Daoy (cell line): ENCODE measurements around the gene FAM171A1. TPM values are rescaled to one million over a fixed set of nuclear protein-coding genes. Genes with fewer than 3 reads are reported as not detected.
"Not testable (repeated sequence)": the region's sequence is repeated elsewhere in the genome, so short reads cannot be mapped to it uniquely, and the experiment has no call there.

ENCODE experiments used
- DNase-seq: peaks from one replicate; pipeline ENCODE4 v3.0.0-alpha.2; 2015; ENCODE audit warnings: low read depth
- total RNA-seq: library from RNA; depleted of rRNA; stranded (reverse); fragments of >200 nt; shearing (Covaris generic); gene quantifications from 2 replicates; pipeline ENCODE4 v1.2.3, GENCODE V29; 2014

FAM171A1 gene
- total RNA-seq, 1 experiment from 2014 or later, result 20.6 TPM

DNA sequence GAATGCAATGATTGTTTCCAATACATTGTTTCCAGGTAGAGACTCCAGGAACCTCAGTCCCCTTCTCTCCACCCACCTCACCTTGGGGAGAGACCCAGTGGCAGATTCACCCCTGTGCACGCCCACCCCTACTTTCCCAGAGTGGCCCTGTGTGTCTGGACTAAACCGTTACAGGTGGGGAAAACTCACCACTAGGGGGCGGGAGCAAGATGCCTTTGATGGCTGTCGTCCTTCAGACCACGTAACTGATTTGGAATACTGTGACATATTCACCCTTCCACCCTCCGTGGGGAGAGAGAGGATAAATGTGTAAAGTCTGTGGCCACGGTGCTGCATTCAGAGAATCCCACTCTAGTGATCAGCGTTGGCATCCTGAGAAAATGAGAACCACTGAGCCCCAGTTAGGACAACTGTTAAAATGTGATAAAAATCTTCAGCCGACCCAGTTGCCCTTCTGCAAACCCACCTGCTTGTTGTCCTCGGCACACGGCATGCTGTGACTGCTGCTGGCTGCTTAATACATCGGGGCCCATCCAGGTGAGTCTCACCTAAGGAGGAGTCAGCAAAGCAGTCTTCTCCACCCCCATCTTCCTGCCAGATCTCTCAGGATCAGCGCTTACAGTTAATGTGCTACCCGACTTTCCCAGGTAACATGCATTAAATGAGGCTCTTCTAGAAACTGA lies 161.1 kb downstream of the FAM171A1 start:
- peak; percentile 69 for DNase-seq

DNA sequence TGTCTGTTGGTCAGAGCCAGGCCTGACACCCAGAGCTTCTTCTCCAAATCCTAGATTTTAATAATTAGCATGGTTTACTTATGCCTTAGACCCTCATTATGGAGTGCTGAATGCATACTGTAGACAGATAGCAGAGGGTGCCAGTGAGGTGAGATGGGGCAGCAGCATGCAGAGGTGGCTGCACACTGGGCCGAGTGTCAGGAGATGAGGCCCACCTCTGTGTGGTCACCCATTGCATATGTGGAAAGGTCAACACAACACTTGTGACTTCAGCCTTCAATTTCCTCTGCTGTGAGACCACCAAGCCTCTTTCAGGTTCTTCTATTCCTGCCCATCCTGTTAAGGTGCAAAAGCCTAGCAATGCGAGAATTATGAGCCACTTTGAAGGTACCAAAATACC lies 162.9 kb downstream of the FAM171A1 start:
- no peak for DNase-seq

DNA sequence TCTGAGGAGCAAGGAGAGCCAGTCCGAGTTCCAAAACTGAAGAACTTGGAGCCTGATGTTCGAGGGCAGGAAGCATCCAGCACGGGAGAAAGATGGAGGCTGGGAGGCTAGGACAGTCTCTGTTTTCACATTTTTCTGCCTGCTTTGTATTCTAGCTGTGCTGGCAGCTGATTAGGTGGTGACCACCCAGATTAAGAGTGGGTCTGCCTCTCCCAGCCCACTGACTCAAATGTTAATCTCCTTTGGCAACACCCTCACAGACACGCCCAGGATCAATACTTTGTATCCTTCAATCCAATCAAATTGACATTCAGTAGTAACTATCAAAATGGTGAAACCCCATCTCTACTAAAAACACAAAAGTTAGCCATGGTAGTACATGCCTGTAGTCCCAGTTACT lies 163.7 kb downstream of the FAM171A1 start:
- not testable (repeated sequence) for DNase-seq

DNA sequence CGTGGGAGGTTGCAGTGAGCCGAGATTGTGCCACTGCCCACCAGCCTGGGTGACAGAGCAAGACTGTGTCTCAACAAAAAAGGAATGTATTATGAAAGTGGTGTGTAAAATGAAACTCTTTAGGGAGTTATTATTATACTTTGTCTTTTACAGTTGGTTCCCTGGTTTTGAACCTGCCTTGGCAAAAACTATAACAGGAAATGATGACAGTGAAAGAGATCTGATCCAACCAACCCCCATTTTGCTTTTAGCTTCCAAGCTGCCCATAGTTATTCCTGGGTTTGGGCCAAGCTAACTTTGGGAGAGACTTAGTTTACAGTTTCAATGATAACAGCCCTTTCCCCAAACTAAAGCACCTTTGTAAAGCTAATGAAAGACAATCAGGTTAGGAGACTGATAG lies 168.4 kb downstream of the FAM171A1 start:
- DNase-seq, result no peak

DNA sequence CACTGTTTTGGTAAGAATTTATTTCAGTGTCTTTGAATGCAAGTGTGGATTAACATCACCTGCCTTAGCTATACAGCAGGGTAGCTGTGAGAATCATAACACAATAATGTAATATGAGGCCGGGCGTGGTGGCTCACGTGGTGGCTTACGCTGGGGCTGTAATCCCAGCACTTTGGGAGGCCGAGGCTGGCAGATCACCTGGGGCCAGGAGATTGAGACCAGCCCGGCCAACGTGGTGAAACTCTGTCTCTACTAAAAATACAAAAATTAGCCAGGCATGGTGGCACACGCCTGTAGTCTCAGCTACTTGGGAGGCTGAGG lies 168.8 kb downstream of the FAM171A1 start:
- DNase-seq, result not testable (repeated sequence)

DNA sequence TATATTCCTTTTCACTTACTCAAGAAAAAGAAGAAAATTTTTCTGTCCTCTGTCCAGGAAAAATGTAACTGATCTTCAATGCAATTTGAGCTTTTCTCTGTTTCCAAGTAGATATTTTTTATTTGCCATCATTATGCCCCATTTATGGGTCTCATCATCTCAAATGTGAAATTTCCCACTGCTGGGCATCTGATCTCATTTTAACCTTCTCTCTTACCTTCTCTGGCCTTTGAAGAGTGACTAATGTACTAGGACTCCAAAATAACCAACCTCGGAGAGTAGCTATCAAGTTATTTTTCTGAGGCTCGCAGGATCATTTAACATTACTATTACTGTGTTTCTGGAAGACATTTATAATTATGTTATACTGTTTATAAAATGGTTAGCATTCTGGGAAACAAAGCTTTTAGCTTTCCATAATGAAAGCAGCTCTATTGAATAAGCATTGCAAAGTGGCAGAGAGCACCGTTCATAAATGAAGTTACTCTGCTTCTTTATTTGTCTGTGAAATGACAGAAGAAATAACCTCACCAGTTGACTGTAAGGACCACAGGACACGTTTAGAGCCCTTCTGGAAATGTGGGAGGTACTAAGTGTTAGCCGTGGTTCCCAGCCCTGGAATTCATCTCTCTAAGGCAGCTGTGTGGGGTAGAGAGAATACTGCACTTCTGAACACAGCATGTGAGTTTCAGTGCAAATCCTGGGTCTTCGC lies 169.3 kb downstream of the FAM171A1 start:
- DNase-seq, result peak; percentile 56

DNA sequence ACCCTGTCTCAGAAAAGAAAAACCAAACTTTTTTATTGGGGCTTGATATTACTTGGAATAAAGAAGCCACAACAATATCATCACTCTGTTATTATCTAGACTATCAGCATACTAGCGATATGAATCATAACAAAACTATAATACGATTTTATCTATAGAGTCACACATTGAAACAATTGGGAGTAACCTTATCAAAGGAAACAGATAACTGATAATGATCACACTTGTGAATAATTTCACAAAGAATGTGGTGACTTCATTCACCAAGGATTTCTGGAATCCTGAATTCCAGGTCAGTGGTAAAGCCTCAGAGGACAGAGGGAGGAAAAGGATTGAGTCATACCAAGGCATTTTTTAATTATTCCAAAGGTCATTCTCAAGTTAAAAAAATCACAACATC lies 170.5 kb downstream of the FAM171A1 start:
- DNase-seq, result peak; percentile 85

DNA sequence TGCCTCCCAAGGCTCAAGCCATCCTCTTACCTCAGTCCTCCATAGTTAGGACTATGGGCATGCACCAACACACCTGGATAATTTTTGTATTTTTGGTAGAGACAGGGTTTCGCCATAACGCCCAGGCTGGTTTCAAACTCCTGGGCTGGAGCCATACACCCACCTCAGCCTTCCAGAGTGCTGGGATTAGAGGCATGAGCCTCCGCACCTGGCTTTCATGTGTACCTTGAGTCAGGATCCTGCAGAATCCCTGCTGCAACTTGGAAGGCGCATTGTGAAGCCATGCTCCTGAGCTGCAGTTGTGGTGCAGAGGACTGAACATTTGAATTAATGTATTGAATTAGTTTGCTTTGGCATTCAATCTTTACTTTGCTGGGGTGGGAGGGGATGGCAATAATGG lies 173.2 kb downstream of the FAM171A1 start:
- DNase-seq, result no peak

DNA sequence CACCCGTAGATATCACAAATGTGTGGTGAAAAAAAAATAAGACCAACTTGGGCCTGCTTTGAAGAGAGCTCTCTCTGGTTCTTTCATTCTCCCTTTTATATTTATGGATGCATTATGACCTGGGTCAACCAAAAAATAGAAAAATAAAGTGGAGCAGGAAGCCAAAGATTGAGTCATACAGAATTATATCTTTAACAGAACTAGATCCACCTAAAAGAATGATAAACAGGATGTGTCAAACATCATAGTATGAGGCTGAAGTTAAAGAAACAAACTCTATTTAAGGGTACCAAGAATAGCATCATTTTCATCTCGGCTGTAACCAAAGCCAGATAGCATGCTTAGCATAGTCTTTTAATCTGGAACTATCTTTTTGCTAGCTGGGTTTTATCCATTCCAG lies 173.8 kb downstream of the FAM171A1 start:
- DNase-seq, result no peak

DNA sequence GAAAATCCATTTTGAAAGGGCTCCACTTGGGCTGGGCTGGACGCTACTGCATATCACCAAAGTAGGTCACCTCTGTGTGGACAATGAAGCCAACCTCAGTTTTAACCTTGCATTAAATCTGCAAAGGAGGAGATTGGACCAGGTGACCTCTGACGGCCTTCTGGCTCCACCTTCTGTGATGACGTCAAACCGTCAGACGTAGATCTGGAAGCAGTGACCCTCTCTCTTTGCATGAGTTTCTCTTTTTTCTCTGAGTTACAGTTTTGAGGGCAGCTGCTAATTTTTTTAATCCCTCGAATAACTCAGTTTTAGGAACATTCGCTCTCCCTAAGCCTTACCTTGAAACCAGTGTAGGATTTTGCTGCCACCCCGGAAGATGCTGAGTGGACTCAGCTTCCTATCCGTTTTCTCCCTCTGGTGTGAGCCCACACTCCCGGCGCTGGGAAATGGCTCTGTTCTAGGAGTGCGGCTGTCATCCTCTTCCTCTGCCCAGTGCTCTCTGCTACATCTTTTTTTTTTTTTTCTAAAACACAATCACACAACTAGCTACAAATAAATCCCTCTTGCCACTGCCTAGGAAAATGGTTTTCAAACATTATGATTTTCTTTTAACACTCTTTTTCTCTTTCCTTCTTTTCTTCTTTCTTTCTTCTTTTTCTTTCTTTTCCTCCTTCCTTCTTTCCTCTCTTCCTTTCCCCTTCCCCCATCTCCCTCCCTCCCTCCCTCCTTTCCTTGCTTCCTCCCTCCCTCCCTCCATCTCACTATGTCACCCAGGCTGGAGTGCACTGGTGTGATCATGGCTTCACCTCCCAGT lies 174.9 kb downstream of the FAM171A1 start:
- DNase-seq, result no peak

DNA sequence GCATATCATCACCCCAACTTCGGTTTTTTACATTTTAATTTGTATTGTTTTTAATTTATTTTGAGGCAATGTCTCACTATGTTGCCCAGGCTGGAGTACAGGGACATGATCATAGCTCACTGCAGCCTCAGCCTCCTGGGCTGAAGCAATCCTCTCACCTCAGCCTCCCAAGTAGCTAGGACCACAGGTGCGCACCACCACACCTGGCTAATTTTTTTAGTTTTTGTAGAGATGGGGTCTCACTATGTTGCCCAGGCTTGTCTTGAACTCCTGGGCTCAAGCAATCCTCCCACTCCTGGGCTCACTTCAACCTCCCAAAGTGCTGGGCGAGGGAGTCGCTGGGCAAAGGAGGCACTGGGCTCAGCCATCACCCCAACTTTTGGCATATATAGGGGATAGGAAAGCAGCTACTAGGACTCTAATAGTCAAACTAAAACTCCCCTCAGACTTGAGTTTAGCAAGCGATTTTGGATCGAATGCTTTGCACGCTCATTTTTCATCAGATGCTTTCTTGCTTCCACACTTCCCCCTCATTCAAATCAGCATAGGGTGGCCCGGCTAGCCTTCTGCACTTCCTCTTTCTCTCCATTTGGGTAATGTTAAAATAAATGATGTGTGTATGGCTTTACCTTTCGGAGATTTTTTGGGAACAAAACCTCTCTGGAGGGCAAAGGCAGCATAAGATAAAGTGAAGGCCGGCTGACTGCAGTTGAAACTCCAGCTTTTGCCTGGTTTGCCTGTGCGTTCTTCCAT lies 181.8 kb downstream of the FAM171A1 start:
- DNase-seq, result no peak

DNA sequence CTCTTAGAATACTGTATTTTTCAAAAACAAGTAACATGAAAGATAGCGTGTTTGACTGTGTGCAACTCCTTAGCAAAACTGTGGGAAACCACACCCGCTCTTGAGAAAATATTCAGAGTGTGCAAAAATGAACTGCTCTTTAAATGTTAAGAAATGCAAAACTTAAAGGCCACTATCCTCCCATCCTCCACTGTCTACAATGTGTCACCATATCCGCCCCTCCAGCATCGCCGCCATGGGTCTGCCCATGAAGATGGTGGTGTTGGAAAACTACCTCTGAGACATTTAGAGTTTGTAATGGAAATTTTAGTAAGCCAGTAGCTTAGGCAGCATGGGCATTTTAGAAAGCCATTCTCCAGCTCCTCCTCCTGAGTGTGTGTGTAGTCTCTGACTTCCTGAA lies 182.5 kb downstream of the FAM171A1 start:
- no peak for DNase-seq

DNA sequence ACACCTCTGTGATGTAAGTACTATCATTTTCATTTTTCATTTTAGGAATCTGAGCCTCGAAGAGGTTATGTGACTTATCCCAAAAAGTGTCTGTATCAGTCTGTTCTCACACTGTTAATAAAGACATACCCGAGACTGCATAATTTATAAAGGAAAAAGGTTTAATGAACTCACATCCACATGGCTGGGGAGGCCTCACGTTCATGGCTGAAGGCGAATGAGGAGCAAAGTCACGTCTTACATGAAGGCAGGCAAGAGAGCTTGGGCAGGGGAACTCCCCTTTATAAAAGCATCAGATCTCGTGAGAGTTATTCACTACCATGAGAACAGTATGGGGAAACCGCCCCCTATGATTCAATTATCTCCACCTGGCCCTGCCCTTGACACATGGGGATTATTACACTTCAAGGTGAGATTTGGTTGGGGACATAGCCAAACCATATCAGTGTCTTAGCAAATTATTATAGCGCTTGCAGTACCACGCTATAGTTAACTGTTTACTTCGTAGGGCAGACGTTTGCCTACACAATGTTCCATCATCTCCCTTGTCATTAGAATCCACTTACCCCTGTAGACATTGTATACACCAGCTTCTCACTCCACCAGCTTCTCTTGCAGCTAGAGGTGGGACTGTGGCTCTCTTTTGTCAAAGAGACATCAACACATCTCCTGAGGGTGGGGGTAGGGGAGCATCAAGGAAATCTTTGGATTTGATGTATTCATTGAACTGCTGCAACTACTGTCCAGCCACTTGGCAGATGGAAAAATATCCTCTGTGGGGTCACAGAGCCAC lies 187.2 kb downstream of the FAM171A1 start:
- DNase-seq, result no peak

DNA sequence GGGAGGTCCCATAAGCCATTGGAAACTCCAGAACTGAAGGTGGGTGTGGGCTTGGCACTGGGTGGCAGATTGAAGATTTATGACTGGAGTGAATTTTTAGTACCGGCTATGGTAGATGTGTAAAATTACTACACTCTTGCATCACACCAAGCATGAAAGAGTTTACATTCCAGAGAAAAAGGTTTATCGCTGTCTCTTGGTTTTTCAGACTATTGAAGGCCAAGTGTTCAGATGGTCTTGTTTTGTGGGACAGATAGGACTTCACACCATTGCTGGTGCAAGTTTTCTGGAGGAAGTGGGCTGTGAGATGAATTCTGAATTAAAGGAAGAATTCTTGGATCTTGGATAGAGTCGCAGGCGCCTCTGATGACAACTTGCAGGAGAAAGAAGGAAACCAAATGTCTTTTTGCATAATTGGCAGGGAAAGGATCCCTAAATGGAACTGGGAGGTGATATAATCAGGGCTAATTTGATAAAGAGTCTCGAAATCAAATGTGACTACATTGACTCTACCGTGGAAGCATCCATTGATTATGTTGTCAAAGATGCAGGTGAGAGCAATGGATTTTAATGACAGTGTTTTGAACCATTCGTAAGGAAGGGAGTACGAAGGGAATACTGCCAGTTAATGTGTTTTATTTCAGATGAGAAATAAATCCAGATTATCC lies 188.4 kb downstream of the FAM171A1 start:
- no peak for DNase-seq

DNA sequence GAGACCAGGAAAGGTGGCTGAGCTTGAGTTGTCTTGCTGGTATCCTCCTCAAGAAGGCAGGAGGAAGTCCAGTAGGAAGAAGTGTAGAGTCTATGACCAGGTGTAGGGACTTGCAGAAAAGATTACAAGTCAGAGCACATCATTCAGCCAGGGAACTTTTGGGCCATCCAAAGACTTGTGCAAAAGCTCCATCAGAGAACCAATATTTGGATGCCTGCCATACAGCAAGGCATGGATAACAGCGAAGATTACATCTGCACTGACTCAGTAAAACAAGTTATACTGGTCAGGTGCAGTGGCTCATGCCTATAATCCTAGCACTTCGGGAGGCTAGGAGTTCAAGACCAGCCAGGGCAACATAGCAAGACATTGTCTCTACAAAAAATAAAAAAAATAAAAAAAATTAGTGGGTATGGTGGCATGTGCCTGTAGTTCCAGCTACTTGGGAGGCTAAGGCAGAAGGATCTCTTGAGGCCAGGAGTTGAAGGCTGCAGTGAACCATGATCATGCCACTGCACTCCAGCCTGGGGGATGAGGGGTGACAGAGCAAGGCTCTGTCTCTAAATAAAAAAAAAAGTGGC lies 189.4 kb downstream of the FAM171A1 start:
- DNase-seq, result no peak

DNA sequence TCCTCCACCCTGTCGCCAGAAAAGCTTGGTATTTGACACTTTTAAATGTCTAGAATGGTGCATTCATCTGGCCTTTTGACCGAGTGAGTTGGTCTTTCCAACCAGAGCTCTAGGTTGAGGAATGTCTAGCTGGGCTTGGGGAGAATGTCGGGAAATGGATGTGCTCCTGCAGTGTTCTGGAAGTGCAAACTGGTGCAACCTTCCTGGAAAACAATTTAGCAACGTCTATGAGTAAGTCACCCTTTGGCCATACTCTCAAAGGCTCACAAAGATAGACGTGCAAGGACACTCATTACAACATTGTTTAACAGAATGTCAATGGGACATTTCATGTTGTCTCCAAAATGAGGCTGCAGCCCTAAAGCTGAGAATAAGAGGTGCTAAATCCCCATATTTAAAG lies 190.4 kb downstream of the FAM171A1 start:
- DNase-seq, result no peak

DNA sequence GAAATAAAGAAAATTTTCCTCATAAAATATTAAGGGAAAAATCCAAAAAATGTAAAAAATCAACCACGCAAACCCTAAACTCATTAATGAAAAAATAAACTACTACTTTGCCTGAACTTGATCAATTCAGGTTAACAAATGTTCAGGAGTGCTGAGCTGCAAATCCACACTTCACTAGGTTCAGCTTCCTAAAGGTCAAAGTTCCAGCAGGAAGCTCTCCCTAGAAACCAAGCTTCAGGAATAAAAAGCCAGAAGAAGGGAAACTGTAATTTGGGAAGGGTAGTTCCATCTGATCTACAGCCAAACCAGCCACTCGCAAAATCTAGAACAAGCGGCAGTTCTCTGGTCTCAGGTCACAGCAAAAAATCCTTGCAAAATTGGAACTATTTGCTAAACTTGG lies 194.8 kb downstream of the FAM171A1 start:
- no peak for DNase-seq

DNA sequence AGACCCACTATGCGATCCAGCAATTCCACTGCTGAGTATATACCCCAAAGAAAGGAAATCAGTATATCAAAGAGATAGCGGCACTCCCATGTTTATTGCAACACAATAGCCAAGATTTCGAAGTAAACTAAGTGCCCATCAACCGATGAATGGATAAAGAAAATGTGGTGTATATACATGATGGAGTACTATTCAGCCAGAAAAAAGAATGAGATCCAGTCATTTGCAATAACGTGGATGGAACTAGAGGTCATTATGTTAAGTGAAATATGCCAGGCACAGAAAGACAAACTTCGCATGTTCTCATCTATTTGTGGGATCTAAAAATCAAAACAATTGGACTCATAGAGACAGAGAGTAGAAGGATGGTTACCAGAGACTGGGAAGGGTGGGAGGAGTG lies 195.5 kb downstream of the FAM171A1 start:
- DNase-seq, result no peak

DNA sequence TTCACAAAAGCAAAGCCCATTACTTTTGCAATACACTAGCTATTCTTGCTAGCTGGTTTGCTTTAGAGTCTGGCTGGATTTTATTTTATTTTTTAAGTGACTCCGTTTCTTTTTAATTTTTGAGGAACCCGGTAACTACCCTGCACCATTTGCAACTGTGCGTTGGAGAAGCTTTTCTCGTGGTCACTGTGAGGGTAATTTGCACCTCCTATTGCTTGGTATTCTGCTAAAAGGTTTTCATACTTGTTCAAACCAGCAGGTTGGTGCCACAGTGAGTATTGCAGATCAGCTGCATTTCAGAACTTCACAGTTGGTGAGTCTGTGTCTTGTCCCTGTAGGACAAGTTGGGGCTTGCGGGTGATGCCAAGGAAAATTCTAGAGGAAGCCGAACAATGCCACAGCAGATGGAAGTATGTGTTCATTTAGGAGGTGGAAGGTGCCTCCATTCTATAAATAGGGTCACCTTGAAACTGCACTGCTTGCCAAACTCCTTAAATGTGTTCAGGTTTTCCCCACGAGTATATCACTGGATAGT lies 198.7 kb downstream of the FAM171A1 start:
- DNase-seq, result no peak
